Measurements from ENCODE around the gene CCDC102A. TPM values are rescaled to one million over a fixed set of nuclear protein-coding genes. Genes with fewer than 3 reads are reported as not detected.

The CCDC102A gene
- total RNA-seq, 4 donors from 2014 or later, result 22.7 to 54.9 (median 36.9) TPM

DNA sequence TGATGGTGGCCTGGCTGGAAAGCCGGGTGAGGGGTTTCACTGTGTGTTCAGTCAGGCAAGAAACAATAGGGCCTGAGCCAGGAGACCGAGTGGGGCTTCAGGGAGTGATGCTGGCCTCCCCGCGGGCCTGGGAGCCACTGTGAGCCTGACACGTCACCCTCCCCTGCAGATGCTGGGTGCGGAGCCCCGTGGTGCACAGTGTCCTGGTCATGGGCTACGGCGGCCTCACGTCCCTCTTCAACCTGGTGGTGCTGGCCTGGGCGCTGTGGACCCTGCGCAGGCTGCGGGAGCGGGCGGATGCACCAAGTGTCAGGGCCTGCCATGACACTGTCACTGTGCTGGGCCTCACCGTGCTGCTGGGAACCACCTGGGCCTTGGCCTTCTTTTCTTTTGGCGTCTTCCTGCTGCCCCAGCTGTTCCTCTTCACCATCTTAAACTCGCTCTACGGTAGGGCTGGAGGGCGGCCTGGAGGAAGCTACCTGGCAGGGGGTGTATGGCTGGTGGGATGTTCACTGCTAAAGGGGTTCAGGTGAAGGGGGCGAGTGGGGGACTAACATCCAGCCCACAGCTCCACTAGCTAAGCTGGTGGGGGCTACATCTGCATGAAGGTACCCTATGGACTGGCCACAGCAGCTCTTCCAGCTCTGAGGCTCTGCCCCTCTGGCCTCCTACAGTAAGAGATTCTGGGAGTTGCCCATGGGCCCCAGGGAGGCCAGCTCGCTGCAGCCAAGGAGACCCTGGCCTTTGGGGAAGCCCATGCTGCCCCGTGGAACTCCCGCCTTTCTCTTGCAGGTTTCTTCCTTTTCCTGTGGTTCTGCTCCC, 38.5 kb upstream of the CCDC102A start:
- WGBS, result 85% methylated on average over 22 of the region's 24 CpGs
- intact Hi-C loops (cut with DNase I), result loop anchor here (5.0 to 10.0 kb wide), 2 partner anchors 72 to 140 kb away; no protein-coding TSS in a partner anchor

DNA sequence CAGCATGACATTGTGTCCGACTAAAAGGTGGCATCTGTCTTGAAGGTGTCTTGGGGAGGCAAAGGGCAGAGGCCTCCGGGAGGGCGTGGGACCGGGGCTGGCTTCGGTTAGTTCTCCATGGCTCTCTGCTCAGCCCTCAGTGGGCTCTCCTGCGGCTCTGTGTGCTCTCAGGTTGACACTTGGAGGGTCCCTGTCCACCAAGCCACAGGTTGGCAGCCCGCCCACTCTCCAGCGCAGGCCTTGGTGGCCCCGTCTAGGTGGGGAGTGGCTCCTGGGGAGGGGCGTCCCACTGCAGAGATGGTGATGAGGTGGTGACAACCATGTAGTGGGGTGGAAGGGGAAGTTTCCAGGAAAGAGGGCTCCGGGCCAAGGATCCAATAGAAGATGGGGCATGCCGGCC, 37.7 kb upstream of the CCDC102A start:
- no peaks in the 10 kb centered on the region for H3K9me3 ChIP-seq
- TF ChIP-seq POLR2AphosphoS5 (IDR thresholded peaks at IDR 0.05), result no peak
- no peak for TF ChIP-seq EP300 (IDR thresholded peaks at IDR 0.05)
- TF ChIP-seq, protein P1, sequence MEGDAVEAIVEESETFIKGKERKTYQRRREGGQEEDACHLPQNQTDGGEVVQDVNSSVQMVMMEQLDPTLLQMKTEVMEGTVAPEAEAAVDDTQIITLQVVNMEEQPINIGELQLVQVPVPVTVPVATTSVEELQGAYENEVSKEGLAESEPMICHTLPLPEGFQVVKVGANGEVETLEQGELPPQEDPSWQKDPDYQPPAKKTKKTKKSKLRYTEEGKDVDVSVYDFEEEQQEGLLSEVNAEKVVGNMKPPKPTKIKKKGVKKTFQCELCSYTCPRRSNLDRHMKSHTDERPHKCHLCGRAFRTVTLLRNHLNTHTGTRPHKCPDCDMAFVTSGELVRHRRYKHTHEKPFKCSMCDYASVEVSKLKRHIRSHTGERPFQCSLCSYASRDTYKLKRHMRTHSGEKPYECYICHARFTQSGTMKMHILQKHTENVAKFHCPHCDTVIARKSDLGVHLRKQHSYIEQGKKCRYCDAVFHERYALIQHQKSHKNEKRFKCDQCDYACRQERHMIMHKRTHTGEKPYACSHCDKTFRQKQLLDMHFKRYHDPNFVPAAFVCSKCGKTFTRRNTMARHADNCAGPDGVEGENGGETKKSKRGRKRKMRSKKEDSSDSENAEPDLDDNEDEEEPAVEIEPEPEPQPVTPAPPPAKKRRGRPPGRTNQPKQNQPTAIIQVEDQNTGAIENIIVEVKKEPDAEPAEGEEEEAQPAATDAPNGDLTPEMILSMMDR (IDR thresholded peaks at IDR 0.05), result no peak
- TF ChIP-seq POLR2A (IDR thresholded peaks at IDR 0.05; ENCODE audit: low read depth), result no peak
- peak; percentile 84 for DNase-seq (ENCODE audit: extremely low spot score)
- no peaks in the 10 kb centered on the region for H3K36me3 ChIP-seq
- H3K4me1 ChIP-seq, result peaks cover 0 to 5% (median 4%) of the 10 kb centered on the region in 4 donors
- no peak overlapping the region for H3K27ac ChIP-seq (replicated peaks in 1 of 4)
- H3K27me3 ChIP-seq, result peaks cover 0 to 44% (median 0%) of the 10 kb centered on the region in 4 donors
- H3K4me3 ChIP-seq, result no peak overlapping the region
- intact Hi-C loops (cut with DNase I), result loop anchor here (10.0 kb wide), 1 partner anchor 141 kb away; no protein-coding TSS in a partner anchor
- 75% methylated on average over 6 of the region's 12 CpGs for WGBS

More for the DNA sequence above, 38.5 kb upstream of the CCDC102A start:
- Histone ChIP-seq H3K27ac (replicated peaks in 1 of 4) (no peak overlapping the region), H3K4me3 (no peak overlapping the region), H3K4me1 (peaks cover 0 to 5% (median 4%) of the 10 kb centered on the region in 4 donors), H3K36me3 (no peaks in the 10 kb centered on the region), H3K27me3 (peaks cover 0 to 52% (median 0%) of the 10 kb centered on the region in 4 donors), H3K9me3 (no peaks in the 10 kb centered on the region)
- DNase-seq (ENCODE audit: extremely low spot score), result peak; percentile 83
- TF ChIP-seq POLR2AphosphoS5 (IDR thresholded peaks at IDR 0.05) (no peak), EP300 (IDR thresholded peaks at IDR 0.05) (no peak), POLR2A (IDR thresholded peaks at IDR 0.05; ENCODE audit: low read depth) (no peak)
- TF ChIP-seq, protein P1 (IDR thresholded peaks at IDR 0.05), result no peak

DNA sequence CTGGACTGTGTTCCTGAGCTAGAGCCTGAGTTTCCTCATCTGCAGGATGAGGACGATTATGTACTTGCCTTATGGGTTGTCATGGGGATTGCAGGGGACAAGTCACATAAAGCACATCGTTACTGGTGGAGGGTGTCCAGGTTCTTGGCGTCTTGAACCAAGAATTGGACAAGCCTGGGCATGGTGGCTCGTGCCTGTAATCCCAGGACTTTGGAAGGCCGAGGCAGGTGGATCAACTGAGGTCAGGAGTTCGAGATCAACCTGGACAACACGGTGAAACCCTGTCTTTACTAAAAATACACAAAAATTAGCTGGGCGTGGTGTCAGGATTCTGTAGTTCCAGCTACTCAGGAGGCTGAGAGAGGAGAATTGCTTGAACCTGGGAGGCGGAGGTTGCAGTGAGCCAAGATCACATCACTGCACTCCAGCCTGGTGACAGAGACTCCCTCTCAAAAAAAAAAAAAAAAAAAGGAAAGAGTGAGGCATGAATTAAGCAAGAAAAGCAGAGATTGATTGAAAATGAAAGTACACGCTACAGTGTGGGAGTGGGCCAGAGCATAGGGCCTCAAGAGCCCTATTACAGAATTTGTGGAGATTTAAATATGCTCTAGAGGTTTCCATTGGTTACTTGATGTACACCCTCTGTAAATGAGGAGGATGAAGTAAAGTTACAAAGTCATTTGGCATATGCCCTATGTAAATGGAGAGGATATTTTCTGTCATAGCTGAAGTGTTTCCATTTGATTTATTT, 36.8 kb upstream of the CCDC102A start:
- no peaks in the 10 kb centered on the region for H3K36me3 ChIP-seq
- intact Hi-C loops (cut with DNase I), result loop anchor here (10.0 kb wide), 1 partner anchor 142 kb away; no protein-coding TSS in a partner anchor
- H3K4me3 ChIP-seq, result no peak overlapping the region
- no peak overlapping the region for H3K27ac ChIP-seq (replicated peaks in 1 of 4)
- WGBS, result 80% methylated on average over 10 of the region's 10 CpGs
- peak; percentile 34 for DNase-seq (ENCODE audit: extremely low spot score)
- TF ChIP-seq EP300 (IDR thresholded peaks at IDR 0.05) (no peak), POLR2A (IDR thresholded peaks at IDR 0.05; ENCODE audit: low read depth) (no peak), POLR2AphosphoS5 (IDR thresholded peaks at IDR 0.05) (no peak)
- peaks cover 0 to 35% (median 0%) of the 10 kb centered on the region in 4 donors for H3K27me3 ChIP-seq
- H3K4me1 ChIP-seq, result peaks cover 0 to 5% (median 4%) of the 10 kb centered on the region in 4 donors
- H3K9me3 ChIP-seq, result no peaks in the 10 kb centered on the region

DNA sequence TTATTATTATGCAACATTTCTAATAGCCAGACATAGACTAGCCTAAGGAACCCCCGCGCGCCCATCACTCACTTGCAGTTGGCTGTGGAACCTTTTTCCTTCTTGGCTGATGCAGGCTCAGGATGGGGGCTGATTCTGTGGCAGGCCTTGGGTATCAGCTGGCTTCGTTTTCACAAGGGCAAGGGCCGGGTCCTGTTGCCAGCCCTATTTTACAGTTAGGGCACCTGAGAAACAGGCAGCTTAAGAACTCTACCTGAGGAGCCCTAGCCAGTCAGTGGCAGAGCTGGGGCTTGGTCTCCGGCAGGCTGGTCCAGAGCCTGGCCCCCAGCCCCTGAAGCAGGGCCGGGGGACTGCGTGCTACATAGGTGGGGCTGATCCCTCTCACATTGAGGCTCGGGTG, 34.7 kb upstream of the CCDC102A start:
- Histone ChIP-seq H3K36me3 (no peaks in the 10 kb centered on the region), H3K27me3 (peaks cover 0 to 23% (median 0%) of the 10 kb centered on the region in 4 donors), H3K9me3 (no peaks in the 10 kb centered on the region), H3K27ac (replicated peaks in 1 of 4) (no peak overlapping the region), H3K4me3 (no peak overlapping the region), H3K4me1 (no peaks in the 10 kb centered on the region)
- WGBS, result 90% methylated on average over 9 of the region's 9 CpGs
- DNase-seq (ENCODE audit: extremely low spot score), result no peak
- TF ChIP-seq EP300 (IDR thresholded peaks at IDR 0.05) (no peak), POLR2AphosphoS5 (IDR thresholded peaks at IDR 0.05) (no peak), POLR2A (IDR thresholded peaks at IDR 0.05; ENCODE audit: low read depth) (no peak)
- TF ChIP-seq, protein P1 (IDR thresholded peaks at IDR 0.05), result no peak
- intact Hi-C loops (cut with DNase I), result loop anchor here (10.0 kb wide), 1 partner anchor 144 kb away; no protein-coding TSS in a partner anchor
